IPS-11a (cell line): ENCODE results near the gene ADAP1.

Experiments
- H3K4me3 ChIP-seq: one replicate; pipeline ENCODE4 v1.5.1; 2013; ENCODE audit warnings: low read depth, low read length, control low read depth

Gene ADAP1

GRCh38 chr7:867406-868188, 86.9 kb downstream of the ADAP1 start:
- no peak overlapping the region for H3K4me3 ChIP-seq

- H3K4me3 ChIP-seq, result no peak overlapping the region
Measured at GRCh38 chr7:867001-867405, 87.5 kb downstream of the ADAP1 start.

- no peak overlapping the region for H3K4me3 ChIP-seq
Measured at GRCh38 chr7:865921-866320, 88.6 kb downstream of the ADAP1 start.

- H3K4me3 ChIP-seq, result no peak overlapping the region
Measured at GRCh38 chr7:863106-863505, 91.4 kb downstream of the ADAP1 start.

GRCh38 chr7:862157-862556, 92.3 kb downstream of the ADAP1 start:
- no peak overlapping the region for H3K4me3 ChIP-seq

GRCh38 chr7:861222-861621, 93.3 kb downstream of the ADAP1 start:
- no peak overlapping the region for H3K4me3 ChIP-seq

- no peak overlapping the region for H3K4me3 ChIP-seq
Measured at GRCh38 chr7:860149-860548, 94.3 kb downstream of the ADAP1 start.

GRCh38 chr7:859359-860030, 95.0 kb downstream of the ADAP1 start:
- no peak overlapping the region for H3K4me3 ChIP-seq

GRCh38 chr7:857661-858060, 96.8 kb downstream of the ADAP1 start:
- no peak overlapping the region for H3K4me3 ChIP-seq

- no peak overlapping the region for H3K4me3 ChIP-seq
Measured at GRCh38 chr7:856444-857095, 97.9 kb downstream of the ADAP1 start.

- no peak overlapping the region for H3K4me3 ChIP-seq
Measured at GRCh38 chr7:855686-856369, 98.7 kb downstream of the ADAP1 start.

GRCh38 chr7:854118-854775, 100.2 kb downstream of the ADAP1 start:
- no peak overlapping the region for H3K4me3 ChIP-seq

GRCh38 chr7:853366-854117, 100.9 kb downstream of the ADAP1 start:
- H3K4me3 ChIP-seq, result no peak overlapping the region

- no peak overlapping the region for H3K4me3 ChIP-seq
Measured at GRCh38 chr7:851204-851603, 103.3 kb downstream of the ADAP1 start.

- no peak overlapping the region for H3K4me3 ChIP-seq
Measured at GRCh38 chr7:849781-850180, 104.7 kb downstream of the ADAP1 start.

- no peak overlapping the region for H3K4me3 ChIP-seq
Measured at GRCh38 chr7:849145-849544, 105.3 kb downstream of the ADAP1 start.
